Measurements from ENCODE around the gene UBA3.

GRCh38 chr3:69119681-69120080 is 39.5 kb upstream of the UBA3 start:
- no peak for TF ChIP-seq TERF1 (CRISPR knock-in tag; IDR thresholded peaks at IDR 0.05)
- 0 out of 2 replicates have a peak, but pooled peaks have one; percentile 9 for TF ChIP-seq CREB1 (IDR thresholded peaks at IDR 0.05)
- no peak for TF ChIP-seq CREB1 (CRISPR knock-in tag; IDR thresholded peaks at IDR 0.05)
- no peak for TF ChIP-seq POLR2A (IDR thresholded peaks at IDR 0.05; ENCODE audit: insufficient read depth in 1 of 2, low read depth in 2 of 2, low read length in 2 of 2)
- TF ChIP-seq FIP1L1 (IDR thresholded peaks at IDR 0.05; ENCODE audit: borderline replicate concordance, insufficient read depth, low read depth, low read length), result no peak
- TF ChIP-seq ZNF883 (CRISPR knock-in tag; IDR thresholded peaks at IDR 0.05; ENCODE audit: not compliant biosample characterization), result no peak
- no peak for TF ChIP-seq SMC3 (IDR thresholded peaks at IDR 0.05; ENCODE audit: low read length)
- TF ChIP-seq ARHGAP35 (CRISPR knock-in tag; IDR thresholded peaks at IDR 0.05; ENCODE audit: borderline replicate concordance), result no peak
- no peak for TF ChIP-seq CEBPZ (IDR thresholded peaks at IDR 0.05; ENCODE audit: low read length)
- TF ChIP-seq NFE2L2 (IDR thresholded peaks at IDR 0.05; ENCODE audit: low read length), result no peak
- no peak for TF ChIP-seq ZSCAN25 (CRISPR knock-in tag; IDR thresholded peaks at IDR 0.05)
- TF ChIP-seq MNT (IDR thresholded peaks at IDR 0.05), result no peak
